ENCODE results near the gene CUL9.

CUL9 gene

GRCh38 chr6:43147691-43148477 is 34.1 kb upstream of the CUL9 start:
- Histone ChIP-seq H3K27me3 (ENCODE audit: control insufficient read depth, insufficient read depth, low read length) (no peaks in the 10 kb centered on the region), H3K27ac (ENCODE audit: low read length) (no peak overlapping the region), H3K9me3 (ENCODE audit: control insufficient read depth, insufficient read depth, low read length) (no peaks in the 10 kb centered on the region), H3K4me1 (ENCODE audit: control insufficient read depth, insufficient read depth, low read length) (no peaks in the 10 kb centered on the region), H3K4me3 (ENCODE audit: low read length) (no peak overlapping the region), H3K36me3 (ENCODE audit: control insufficient read depth, insufficient read depth, low read length) (peaks cover 8% of the 10 kb centered on the region; the same call in 1 of the 2 replicates)
- WGBS (ENCODE audit: insufficient coverage, insufficient read length) = no CpG with 5 or more reads among the region's 6 CpGs
- no peak for DNase-seq (ENCODE audit: low read depth, low spot score)

- Histone ChIP-seq H3K27me3 (ENCODE audit: control insufficient read depth, insufficient read depth, low read length) (no peaks in the 10 kb centered on the region), H3K4me1 (ENCODE audit: control insufficient read depth, insufficient read depth, low read length) (no peaks in the 10 kb centered on the region), H3K27ac (ENCODE audit: low read length) (no peak overlapping the region), H3K9me3 (ENCODE audit: control insufficient read depth, insufficient read depth, low read length) (no peaks in the 10 kb centered on the region), H3K36me3 (ENCODE audit: control insufficient read depth, insufficient read depth, low read length) (peaks cover 8% of the 10 kb centered on the region; the same call in 1 of the 2 replicates), H3K4me3 (ENCODE audit: low read length) (no peak overlapping the region)
- WGBS (ENCODE audit: insufficient coverage, insufficient read length) = no CpG with 5 or more reads among the region's 1 CpG
- DNase-seq (ENCODE audit: low read depth, low spot score) = no peak
Measured at GRCh38 chr6:43149265-43149664, 32.7 kb upstream of the CUL9 start.

GRCh38 chr6:43150051-43150751 is 31.8 kb upstream of the CUL9 start:
- no CpG with 5 or more reads among the region's 7 CpGs for WGBS (ENCODE audit: insufficient coverage, insufficient read length)
- no peaks in the 10 kb centered on the region for H3K4me1 ChIP-seq (ENCODE audit: control insufficient read depth, insufficient read depth, low read length)
- H3K9me3 ChIP-seq (ENCODE audit: control insufficient read depth, insufficient read depth, low read length) = no peaks in the 10 kb centered on the region
- H3K4me3 ChIP-seq (ENCODE audit: low read length) = no peak overlapping the region
- no peaks in the 10 kb centered on the region for H3K27me3 ChIP-seq (ENCODE audit: control insufficient read depth, insufficient read depth, low read length)
- no peak overlapping the region for H3K27ac ChIP-seq (ENCODE audit: low read length)
- H3K36me3 ChIP-seq (ENCODE audit: control insufficient read depth, insufficient read depth, low read length) = 0 out of 2 replicates have a peak, but pooled peaks cover under 1% of the 10 kb centered on the region
- no peak for DNase-seq (ENCODE audit: low read depth, low spot score)

- no peaks in the 10 kb centered on the region for H3K9me3 ChIP-seq (ENCODE audit: control insufficient read depth, insufficient read depth, low read length)
- no peak for DNase-seq (ENCODE audit: low read depth, low spot score)
- no peaks in the 10 kb centered on the region for H3K36me3 ChIP-seq (ENCODE audit: control insufficient read depth, insufficient read depth, low read length)
- H3K4me3 ChIP-seq (ENCODE audit: low read length) = no peak overlapping the region
- no peaks in the 10 kb centered on the region for H3K4me1 ChIP-seq (ENCODE audit: control insufficient read depth, insufficient read depth, low read length)
- H3K27me3 ChIP-seq (ENCODE audit: control insufficient read depth, insufficient read depth, low read length) = no peaks in the 10 kb centered on the region
- no CpG with 5 or more reads among the region's 11 CpGs for WGBS (ENCODE audit: insufficient coverage, insufficient read length)
- no peak overlapping the region for H3K27ac ChIP-seq (ENCODE audit: low read length)
Measured at GRCh38 chr6:43159599-43159998, 22.4 kb upstream of the CUL9 start.

GRCh38 chr6:43163899-43164298 is 18.1 kb upstream of the CUL9 start:
- H3K27ac ChIP-seq (ENCODE audit: low read length) = no peak overlapping the region
- no peaks in the 10 kb centered on the region for H3K9me3 ChIP-seq (ENCODE audit: control insufficient read depth, insufficient read depth, low read length)
- H3K4me1 ChIP-seq (ENCODE audit: control insufficient read depth, insufficient read depth, low read length) = no peaks in the 10 kb centered on the region
- no peaks in the 10 kb centered on the region for H3K27me3 ChIP-seq (ENCODE audit: control insufficient read depth, insufficient read depth, low read length)
- H3K36me3 ChIP-seq (ENCODE audit: control insufficient read depth, insufficient read depth, low read length) = no peaks in the 10 kb centered on the region
- no peak for DNase-seq (ENCODE audit: low read depth, low spot score)
- no peak overlapping the region for H3K4me3 ChIP-seq (ENCODE audit: low read length)

GRCh38 chr6:43170417-43170930 is 11.5 kb upstream of the CUL9 start:
- WGBS (ENCODE audit: insufficient coverage, insufficient read length) = no CpG with 5 or more reads among the region's 18 CpGs
- H3K27me3 ChIP-seq (ENCODE audit: control insufficient read depth, insufficient read depth, low read length) = no peaks in the 10 kb centered on the region
- peak; percentile 43 for DNase-seq (ENCODE audit: low read depth, low spot score)
- no peak overlapping the region for H3K27ac ChIP-seq (ENCODE audit: low read length)
- H3K4me1 ChIP-seq (ENCODE audit: control insufficient read depth, insufficient read depth, low read length) = peaks cover 4% of the 10 kb centered on the region
- H3K36me3 ChIP-seq (ENCODE audit: control insufficient read depth, insufficient read depth, low read length) = peaks cover 1% of the 10 kb centered on the region; the same call in 1 of the 2 replicates
- H3K9me3 ChIP-seq (ENCODE audit: control insufficient read depth, insufficient read depth, low read length) = no peaks in the 10 kb centered on the region
- peak overlapping the region; percentile 47; the same call in 1 of the 2 replicates for H3K4me3 ChIP-seq (ENCODE audit: low read length)

- H3K27me3 ChIP-seq (ENCODE audit: control insufficient read depth, insufficient read depth, low read length) = no peaks in the 10 kb centered on the region
- H3K4me1 ChIP-seq (ENCODE audit: control insufficient read depth, insufficient read depth, low read length) = peaks cover 4% of the 10 kb centered on the region
Measured at GRCh38 chr6:43170931-43171706, 10.9 kb upstream of the CUL9 start, which contains the start of gene SRF. SRF (plus strand) TSS chr6:43171269; CDS start chr6:43171657, 388 bp downstream.

GRCh38 chr6:43171707-43172103 is 10.3 kb upstream of the CUL9 start:
- Histone ChIP-seq H3K9me3 (ENCODE audit: control insufficient read depth, insufficient read depth, low read length) (no peaks in the 10 kb centered on the region), H3K27me3 (ENCODE audit: control insufficient read depth, insufficient read depth, low read length) (no peaks in the 10 kb centered on the region), H3K36me3 (ENCODE audit: control insufficient read depth, insufficient read depth, low read length) (peaks cover 12% of the 10 kb centered on the region; the same call in 1 of the 2 replicates), H3K4me3 (ENCODE audit: low read length) (peak overlapping the region; percentile 96), H3K27ac (ENCODE audit: low read length) (no peak overlapping the region), H3K4me1 (ENCODE audit: control insufficient read depth, insufficient read depth, low read length) (peaks cover 4% of the 10 kb centered on the region)
- DNase-seq (ENCODE audit: low read depth, low spot score) = no peak
- WGBS (ENCODE audit: insufficient coverage, insufficient read length) = no CpG with 5 or more reads among the region's 57 CpGs

More at GRCh38 chr6:43170931-43171706, 10.9 kb upstream of the CUL9 start, which contains the start of gene SRF:
- peak; percentile 98 for DNase-seq (ENCODE audit: low read depth, low spot score)
- no peak within 1 kb of the TSS for H3K27ac ChIP-seq (ENCODE audit: low read length)
- no CpG with 5 or more reads among the region's 83 CpGs for WGBS (ENCODE audit: insufficient coverage, insufficient read length)
- peak within 1 kb of the TSS; percentile 96 for H3K4me3 ChIP-seq (ENCODE audit: low read length)
- no peaks in the 10 kb centered on the region for H3K9me3 ChIP-seq (ENCODE audit: control insufficient read depth, insufficient read depth, low read length)
- peaks cover 8% of the 10 kb centered on the region; the same call in 1 of the 2 replicates for H3K36me3 ChIP-seq (ENCODE audit: control insufficient read depth, insufficient read depth, low read length)

GRCh38 chr6:43172104-43173007 is 9.6 kb upstream of the CUL9 start:
- Histone ChIP-seq H3K36me3 (ENCODE audit: control insufficient read depth, insufficient read depth, low read length) (peaks cover 12% of the 10 kb centered on the region; the same call in 1 of the 2 replicates), H3K4me1 (ENCODE audit: control insufficient read depth, insufficient read depth, low read length) (peaks cover 4% of the 10 kb centered on the region), H3K27ac (ENCODE audit: low read length) (no peak overlapping the region), H3K27me3 (ENCODE audit: control insufficient read depth, insufficient read depth, low read length) (no peaks in the 10 kb centered on the region), H3K4me3 (ENCODE audit: low read length) (peak overlapping the region; percentile 96), H3K9me3 (ENCODE audit: control insufficient read depth, insufficient read depth, low read length) (no peaks in the 10 kb centered on the region)
- WGBS (ENCODE audit: insufficient coverage, insufficient read length) = no CpG with 5 or more reads among the region's 46 CpGs
- DNase-seq (ENCODE audit: low read depth, low spot score) = no peak

All from iPS DF 6.9 (cell line).